Mesenchymal stem cell (in vitro differentiated cells and primary cell): ENCODE data around the gene SLC24A4.

Source experiments
- DNase-seq: peaks from one replicate; pipeline ENCODE4 v3.0.0-alpha.2; 2013
- H2AFZ ChIP-seq: one replicate; pipeline ENCODE4 v1.6.1; 2013; ENCODE audit warnings: low read depth, mild to moderate bottlenecking, control low read depth, inconsistent platforms, low read length, moderate library complexity
- H2AK5ac ChIP-seq: 2 replicates; pipeline ENCODE4 v1.6.1; 2013; ENCODE audit warnings: low read length, moderate library complexity, mild to moderate bottlenecking, inconsistent platforms; ENCODE audit not compliant: severe bottlenecking
- H2BK120ac ChIP-seq: one replicate; pipeline ENCODE4 v1.6.1; 2013; ENCODE audit warnings: low read depth, mild to moderate bottlenecking, inconsistent platforms, low read length, moderate library complexity
- H2BK12ac ChIP-seq, 2 experiments: one replicate each; pipeline ENCODE4 v1.6.1; 2013; ENCODE audit warnings: inconsistent platforms in 2 of 2, low read length in 2 of 2, mild to moderate bottlenecking in 2 of 2, moderate library complexity in 2 of 2, control low read depth in 1 of 2
- H2BK15ac ChIP-seq: one replicate; pipeline ENCODE4 v1.6.1; 2013; ENCODE audit warnings: mild to moderate bottlenecking, low read depth, inconsistent platforms; ENCODE audit not compliant: poor library complexity, severe bottlenecking
- H2BK5ac ChIP-seq: 2 replicates; pipeline ENCODE4 v1.6.1; 2013; ENCODE audit warnings: low read depth, mild to moderate bottlenecking, low read length, control low read depth, inconsistent platforms; ENCODE audit not compliant: poor library complexity, severe bottlenecking
- H3K14ac ChIP-seq, 2 experiments: one replicate each; pipeline ENCODE4 v1.6.1; 2013; ENCODE audit warnings: inconsistent platforms in 2 of 2, low read length in 2 of 2, control low read depth in 1 of 2, mild to moderate bottlenecking in 1 of 2, moderate library complexity in 1 of 2
- H3K18ac ChIP-seq, 2 experiments: one replicate each; pipeline ENCODE4 v1.6.1; 2013; ENCODE audit warnings: inconsistent platforms in 2 of 2, low read length in 2 of 2, control low read depth in 1 of 2, low read depth in 1 of 2, mild to moderate bottlenecking in 1 of 2
- H3K23ac ChIP-seq, 2 experiments: one replicate each; pipeline ENCODE4 v1.6.1; 2013; ENCODE audit warnings: inconsistent platforms in 2 of 2, low read length in 2 of 2, mild to moderate bottlenecking in 2 of 2, moderate library complexity in 2 of 2, control low read depth in 1 of 2
- H3K27ac ChIP-seq: 2 replicates; pipeline ENCODE4 v1.5.1; 2013; ENCODE audit warnings: mild to moderate bottlenecking, moderate library complexity, low read length, control low read depth, inconsistent platforms; ENCODE audit not compliant: poor library complexity, severe bottlenecking
- H3K27me3 ChIP-seq, 2 experiments: 2 replicates each; pipeline versions ENCODE4 v1.6.1 to v1.7.0; 2013; ENCODE audit warnings: low read length in 2 of 2, mild to moderate bottlenecking in 2 of 2, moderate library complexity in 2 of 2, control low read depth in 1 of 2, inconsistent platforms in 1 of 2; ENCODE audit not compliant: control insufficient read depth in 1 of 2, insufficient read depth in 1 of 2
- H3K36me3 ChIP-seq, 2 experiments: 2 replicates each; pipeline versions ENCODE4 v1.6.1 to v1.7.0; 2013; ENCODE audit warnings: low read length in 2 of 2, control low read depth in 1 of 2, inconsistent platforms in 1 of 2, low read depth in 1 of 2, mild to moderate bottlenecking in 1 of 2; ENCODE audit not compliant: insufficient read depth in 2 of 2, control insufficient read depth in 1 of 2
- H3K4ac ChIP-seq, 2 experiments: one replicate each; pipeline ENCODE4 v1.6.1; 2013; ENCODE audit warnings: inconsistent platforms in 2 of 2, low read length in 2 of 2, mild to moderate bottlenecking in 2 of 2, moderate library complexity in 2 of 2, control low read depth in 1 of 2, low read depth in 1 of 2
- H3K4me1 ChIP-seq: 2 replicates; pipeline ENCODE4 v1.6.1; 2013; ENCODE audit warnings: low read depth, low read length, control low read depth; ENCODE audit not compliant: control insufficient read depth, insufficient read depth
- H3K4me2 ChIP-seq: 2 replicates; pipeline ENCODE4 v1.6.1; 2013; ENCODE audit warnings: low read length, mild to moderate bottlenecking, inconsistent platforms; ENCODE audit not compliant: poor library complexity, severe bottlenecking
- H3K4me3 ChIP-seq, 2 experiments: 2 replicates each; pipeline versions ENCODE4 v1.5.1 to v1.7.0; 2013; ENCODE audit warnings: low read length in 2 of 2, mild to moderate bottlenecking in 2 of 2, control low read depth in 1 of 2, low read depth in 1 of 2; ENCODE audit not compliant: insufficient read depth in 1 of 2
- H3K79me1 ChIP-seq: replicated peaks from 2 replicates; pipeline ENCODE4 v1.6.1; 2013; ENCODE audit warnings: mild to moderate bottlenecking, control low read depth, low read length, inconsistent platforms; ENCODE audit not compliant: poor library complexity, severe bottlenecking
- H3K9ac ChIP-seq: 2 replicates; pipeline ENCODE4 v1.7.0; 2013; ENCODE audit warnings: mild to moderate bottlenecking, low read length, moderate library complexity
- H3K9me3 ChIP-seq: 2 replicates; pipeline ENCODE4 v1.7.0; 2013; ENCODE audit warnings: mild to moderate bottlenecking, low read length; ENCODE audit not compliant: control insufficient read depth
- H4K8ac ChIP-seq: one replicate; pipeline ENCODE4 v1.6.1; 2013; ENCODE audit warnings: inconsistent platforms, mild to moderate bottlenecking, low read length, moderate library complexity
- H4K91ac ChIP-seq: one replicate; pipeline ENCODE4 v1.6.1; 2013; ENCODE audit warnings: mild to moderate bottlenecking, low read length, inconsistent platforms
- WGBS: methylation state at CpG from one replicate; pipeline ENCODE4 v1.1.7; 2013; ENCODE audit warnings: mixed read lengths; 5-methylcytosine and 5-hydroxymethylcytosine counted together

The SLC24A4 gene

GRCh38 chr14:92334050-92334449 lies 11.1 kb downstream of the SLC24A4 start:
- 73% methylated on average over 4 of the region's 4 CpGs for WGBS
- H3K36me3 ChIP-seq: no peaks in the 10 kb centered on the region
- no peak overlapping the region for H3K23ac ChIP-seq
- H2BK15ac ChIP-seq: no peak overlapping the region
- no peak overlapping the region for H3K4ac ChIP-seq
- no peak overlapping the region for H4K8ac ChIP-seq
- H3K14ac ChIP-seq: no peak overlapping the region
- H2BK5ac ChIP-seq: no peak overlapping the region
- no peak overlapping the region for H3K4me2 ChIP-seq
- DNase-seq: no peak
- H3K4me3 ChIP-seq: no peak overlapping the region
- peaks cover 10 to 36% of the 10 kb centered on the region in 2 experiments for H3K27me3 ChIP-seq
- no peak overlapping the region for H4K91ac ChIP-seq
- no peak overlapping the region for H3K9ac ChIP-seq
- H3K9me3 ChIP-seq: no peaks in the 10 kb centered on the region
- no peak overlapping the region for H2AK5ac ChIP-seq
- no peak overlapping the region for H2BK12ac ChIP-seq
- no peaks in the 10 kb centered on the region for H3K4me1 ChIP-seq
- H3K27ac ChIP-seq: no peak overlapping the region
- H2AFZ ChIP-seq: no peak overlapping the region
- no peaks in the 10 kb centered on the region for H3K79me1 ChIP-seq
- H3K18ac ChIP-seq: no peak overlapping the region
- H2BK120ac ChIP-seq: no peak overlapping the region

GRCh38 chr14:92336363-92336762 lies 13.4 kb downstream of the SLC24A4 start:
- DNase-seq: no peak
- Histone ChIP-seq H2AK5ac (no peak overlapping the region), H4K91ac (no peak overlapping the region), H3K4ac (no peak overlapping the region), H2BK15ac (no peak overlapping the region), H3K27ac (no peak overlapping the region), H3K18ac (no peak overlapping the region), H2BK12ac (no peak overlapping the region), H3K4me2 (no peak overlapping the region), H3K4me3 (no peak overlapping the region), H3K4me1 (no peaks in the 10 kb centered on the region), H3K9ac (no peak overlapping the region), H3K36me3 (no peaks in the 10 kb centered on the region), H2BK5ac (no peak overlapping the region), H4K8ac (no peak overlapping the region), H2AFZ (no peak overlapping the region), H3K27me3 (peaks cover 12 to 59% of the 10 kb centered on the region in 2 experiments), H2BK120ac (no peak overlapping the region), H3K9me3 (no peaks in the 10 kb centered on the region), H3K23ac (no peak overlapping the region), H3K79me1 (no peaks in the 10 kb centered on the region), H3K14ac (no peak overlapping the region)
- 87% methylated on average over 6 of the region's 6 CpGs for WGBS

GRCh38 chr14:92339426-92339825 lies 16.5 kb downstream of the SLC24A4 start:
- Histone ChIP-seq H3K27me3 (peaks cover 9 to 69% of the 10 kb centered on the region in 2 experiments), H2BK5ac (no peak overlapping the region), H3K14ac (no peak overlapping the region), H2AK5ac (no peak overlapping the region), H3K4me1 (no peaks in the 10 kb centered on the region), H2BK120ac (no peak overlapping the region), H3K9me3 (peaks cover 7% of the 10 kb centered on the region), H3K4me3 (no peak overlapping the region), H4K91ac (no peak overlapping the region), H3K27ac (no peak overlapping the region), H2BK15ac (no peak overlapping the region), H3K18ac (no peak overlapping the region), H3K9ac (no peak overlapping the region), H3K4ac (no peak overlapping the region), H4K8ac (no peak overlapping the region), H3K23ac (no peak overlapping the region), H3K36me3 (no peaks in the 10 kb centered on the region), H3K4me2 (no peak overlapping the region), H3K79me1 (no peaks in the 10 kb centered on the region), H2AFZ (no peak overlapping the region), H2BK12ac (no peak overlapping the region)
- DNase-seq: no peak
- WGBS: 80% methylated on average over 12 of the region's 12 CpGs

GRCh38 chr14:92340071-92340470 lies 17.1 kb downstream of the SLC24A4 start:
- no peak overlapping the region for H3K27ac ChIP-seq
- WGBS: 74% methylated on average over 5 of the region's 5 CpGs
- H2BK12ac ChIP-seq: no peak overlapping the region
- no peak overlapping the region for H2BK5ac ChIP-seq
- no peak overlapping the region for H2BK120ac ChIP-seq
- no peaks in the 10 kb centered on the region for H3K79me1 ChIP-seq
- DNase-seq: no peak
- no peak overlapping the region for H3K18ac ChIP-seq
- no peak overlapping the region for H4K91ac ChIP-seq
- H4K8ac ChIP-seq: no peak overlapping the region
- H3K9ac ChIP-seq: no peak overlapping the region
- H2BK15ac ChIP-seq: no peak overlapping the region
- no peaks in the 10 kb centered on the region for H3K36me3 ChIP-seq
- no peak overlapping the region for H2AK5ac ChIP-seq
- peaks cover 9 to 68% of the 10 kb centered on the region in 2 experiments for H3K27me3 ChIP-seq
- peaks cover 8% of the 10 kb centered on the region for H3K9me3 ChIP-seq
- no peak overlapping the region for H3K23ac ChIP-seq
- no peak overlapping the region for H3K4me2 ChIP-seq
- H3K14ac ChIP-seq: peak overlapping the region in 1 of 2 experiments; percentile 35
- no peak overlapping the region for H3K4ac ChIP-seq
- H3K4me1 ChIP-seq: no peaks in the 10 kb centered on the region
- H3K4me3 ChIP-seq: no peak overlapping the region
- H2AFZ ChIP-seq: no peak overlapping the region
